ENCODE results near the gene SLC2A11. TPM values are rescaled to one million over a fixed set of nuclear protein-coding genes. Genes with fewer than 3 reads are reported as not detected.

Gene SLC2A11
- total and polyA plus RNA-seq, 9 of the 15 experiments (the other 6 are each of a cell fraction or from before 2014, with no cell fraction given) = 0.44 to 2.7 (median 2.1) TPM

DNA sequence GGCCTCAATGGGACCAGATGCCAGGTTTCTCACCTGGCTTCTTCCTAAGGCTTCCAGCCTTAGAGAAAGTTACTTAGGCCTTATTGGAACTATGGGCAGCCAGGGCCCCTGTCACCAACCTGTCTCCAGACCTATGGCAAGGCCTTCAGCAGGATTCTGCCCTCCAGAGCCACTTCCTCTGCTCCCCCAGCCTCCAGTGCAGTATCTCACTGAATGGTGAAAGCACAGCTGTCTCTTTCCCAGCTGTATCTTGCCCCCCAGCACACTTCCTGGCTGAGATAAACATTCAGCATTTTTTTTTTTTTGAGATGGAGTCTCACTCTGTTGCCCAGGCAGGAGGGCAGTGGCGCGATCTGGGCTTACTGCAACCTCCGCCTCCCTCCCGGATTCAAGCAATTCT, 1.5 kb downstream of the SLC2A11 start:
- H3K9ac ChIP-seq (ENCODE audit: insufficient read depth in 1 of 2, low read depth in 2 of 2, low read length in 2 of 2) = no peak overlapping the region
- ChIA-PET POLR2A (interaction anchor here (1.3 kb wide), 1 partner anchor 35 kb away, joined by 6 read pairs; the partner anchor contains the start of gene MIF), CTCF (ENCODE audit: low intra/inter-chr PET ratio) (no interaction called here)
- no peak overlapping the region for H2AFZ ChIP-seq (ENCODE audit: low read depth, low read length)
- H4K20me1 ChIP-seq (replicated peaks; ENCODE audit: control insufficient read depth, insufficient read depth, low read length) = no peaks in the 10 kb centered on the region
- DNase-seq (ENCODE audit: extremely low read depth in 1 of 4, low spot score in 3 of 4) = no peak
- H3K9me1 ChIP-seq (ENCODE audit: control insufficient read depth, insufficient read depth, low read length) = no peaks in the 10 kb centered on the region
- H3K4me2 ChIP-seq (ENCODE audit: insufficient read depth, low read length) = no peak overlapping the region
- no peaks in the 10 kb centered on the region for H3K27me3 ChIP-seq (ENCODE audit: control insufficient read depth in 2 of 2, insufficient read depth in 2 of 2, low read length in 2 of 2)
- no TSS peak for BruUV-seq (replicated peaks)
- no peak overlapping the region for H3K4me3 ChIP-seq
- intact Hi-C loops (cut with micrococcal nuclease) = no loop called here
- no peak for ATAC-seq
- in situ Hi-C loops (cut with MboI) = loop anchor here (25.0 kb wide), 1 partner anchor 547 kb away; no protein-coding TSS in a partner anchor
- no peak overlapping the region for H3K27ac ChIP-seq (ENCODE audit: extremely low read depth, low read depth, low read length)
- no peaks in the 10 kb centered on the region for H3K36me3 ChIP-seq (ENCODE audit: control insufficient read depth, insufficient read depth, low read length)
- H3K79me2 ChIP-seq (ENCODE audit: control insufficient read depth, insufficient read depth, low read length) = no peaks in the 10 kb centered on the region
- no peak for FAIRE-seq
- no peaks in the 10 kb centered on the region for H3K9me3 ChIP-seq (replicated peaks; ENCODE audit: control insufficient read depth, insufficient read depth, low read depth, low read length)
- TF ChIP-seq SRSF1 (IDR thresholded peaks at IDR 0.05; ENCODE audit: low read depth, low read length) (no peak), EHMT2 (IDR thresholded peaks at IDR 0.05) (no peak), PHB (CRISPR knock-in tag; IDR thresholded peaks at IDR 0.05) (no peak), DPF2 (IDR thresholded peaks at IDR 0.05) (no peak), CBFA2T3 (IDR thresholded peaks at IDR 0.05) (peak; percentile 52), XRCC3 (IDR thresholded peaks at IDR 0.05) (no peak), CBFA2T2 (conservative IDR thresholded peaks at IDR 0.05) (0 out of 2 replicates have a peak, but pooled peaks have one; percentile 18), NR2F6 (CRISPR knock-in tag; IDR thresholded peaks at IDR 0.05) (no peak), NFATC3 (IDR thresholded peaks at IDR 0.05) (no peak)
- TF ChIP-seq, protein P1, sequence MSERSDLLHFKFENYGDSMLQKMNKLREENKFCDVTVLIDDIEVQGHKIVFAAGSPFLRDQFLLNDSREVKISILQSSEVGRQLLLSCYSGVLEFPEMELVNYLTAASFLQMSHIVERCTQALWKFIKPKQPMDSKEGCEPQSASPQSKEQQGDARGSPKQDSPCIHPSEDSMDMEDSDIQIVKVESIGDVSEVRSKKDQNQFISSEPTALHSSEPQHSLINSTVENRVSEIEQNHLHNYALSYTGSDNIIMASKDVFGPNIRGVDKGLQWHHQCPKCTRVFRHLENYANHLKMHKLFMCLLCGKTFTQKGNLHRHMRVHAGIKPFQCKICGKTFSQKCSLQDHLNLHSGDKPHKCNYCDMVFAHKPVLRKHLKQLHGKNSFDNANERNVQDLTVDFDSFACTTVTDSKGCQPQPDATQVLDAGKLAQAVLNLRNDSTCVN (CRISPR knock-in tag; IDR thresholded peaks at IDR 0.05) = no peak
- TF ChIP-seq, protein P2, sequence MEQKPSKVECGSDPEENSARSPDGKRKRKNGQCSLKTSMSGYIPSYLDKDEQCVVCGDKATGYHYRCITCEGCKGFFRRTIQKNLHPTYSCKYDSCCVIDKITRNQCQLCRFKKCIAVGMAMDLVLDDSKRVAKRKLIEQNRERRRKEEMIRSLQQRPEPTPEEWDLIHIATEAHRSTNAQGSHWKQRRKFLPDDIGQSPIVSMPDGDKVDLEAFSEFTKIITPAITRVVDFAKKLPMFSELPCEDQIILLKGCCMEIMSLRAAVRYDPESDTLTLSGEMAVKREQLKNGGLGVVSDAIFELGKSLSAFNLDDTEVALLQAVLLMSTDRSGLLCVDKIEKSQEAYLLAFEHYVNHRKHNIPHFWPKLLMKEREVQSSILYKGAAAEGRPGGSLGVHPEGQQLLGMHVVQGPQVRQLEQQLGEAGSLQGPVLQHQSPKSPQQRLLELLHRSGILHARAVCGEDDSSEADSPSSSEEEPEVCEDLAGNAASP (IDR thresholded peaks at IDR 0.05) = no peak
- TF ChIP-seq, protein P3, sequence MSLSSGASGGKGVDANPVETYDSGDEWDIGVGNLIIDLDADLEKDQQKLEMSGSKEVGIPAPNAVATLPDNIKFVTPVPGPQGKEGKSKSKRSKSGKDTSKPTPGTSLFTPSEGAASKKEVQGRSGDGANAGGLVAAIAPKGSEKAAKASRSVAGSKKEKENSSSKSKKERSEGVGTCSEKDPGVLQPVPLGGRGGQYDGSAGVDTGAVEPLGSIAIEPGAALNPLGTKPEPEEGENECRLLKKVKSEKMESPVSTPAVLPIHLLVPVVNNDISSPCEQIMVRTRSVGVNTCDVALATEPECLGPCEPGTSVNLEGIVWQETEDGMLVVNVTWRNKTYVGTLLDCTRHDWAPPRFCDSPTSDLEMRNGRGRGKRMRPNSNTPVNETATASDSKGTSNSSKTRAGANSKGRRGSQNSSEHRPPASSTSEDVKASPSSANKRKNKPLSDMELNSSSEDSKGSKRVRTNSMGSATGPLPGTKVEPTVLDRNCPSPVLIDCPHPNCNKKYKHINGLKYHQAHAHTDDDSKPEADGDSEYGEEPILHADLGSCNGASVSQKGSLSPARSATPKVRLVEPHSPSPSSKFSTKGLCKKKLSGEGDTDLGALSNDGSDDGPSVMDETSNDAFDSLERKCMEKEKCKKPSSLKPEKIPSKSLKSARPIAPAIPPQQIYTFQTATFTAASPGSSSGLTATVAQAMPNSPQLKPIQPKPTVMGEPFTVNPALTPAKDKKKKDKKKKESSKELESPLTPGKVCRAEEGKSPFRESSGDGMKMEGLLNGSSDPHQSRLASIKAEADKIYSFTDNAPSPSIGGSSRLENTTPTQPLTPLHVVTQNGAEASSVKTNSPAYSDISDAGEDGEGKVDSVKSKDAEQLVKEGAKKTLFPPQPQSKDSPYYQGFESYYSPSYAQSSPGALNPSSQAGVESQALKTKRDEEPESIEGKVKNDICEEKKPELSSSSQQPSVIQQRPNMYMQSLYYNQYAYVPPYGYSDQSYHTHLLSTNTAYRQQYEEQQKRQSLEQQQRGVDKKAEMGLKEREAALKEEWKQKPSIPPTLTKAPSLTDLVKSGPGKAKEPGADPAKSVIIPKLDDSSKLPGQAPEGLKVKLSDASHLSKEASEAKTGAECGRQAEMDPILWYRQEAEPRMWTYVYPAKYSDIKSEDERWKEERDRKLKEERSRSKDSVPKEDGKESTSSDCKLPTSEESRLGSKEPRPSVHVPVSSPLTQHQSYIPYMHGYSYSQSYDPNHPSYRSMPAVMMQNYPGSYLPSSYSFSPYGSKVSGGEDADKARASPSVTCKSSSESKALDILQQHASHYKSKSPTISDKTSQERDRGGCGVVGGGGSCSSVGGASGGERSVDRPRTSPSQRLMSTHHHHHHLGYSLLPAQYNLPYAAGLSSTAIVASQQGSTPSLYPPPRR (CRISPR knock-in tag; IDR thresholded peaks at IDR 0.05; ENCODE audit: borderline replicate concordance) = no peak
- peaks cover 0 to 19% of the 10 kb centered on the region in 2 experiments; a peak in 3 of 5 replicates for H3K4me1 ChIP-seq (replicated peaks in 1 of 2; ENCODE audit: control insufficient read depth in 2 of 2, insufficient read depth in 2 of 2, low read length in 2 of 2)
- whole genome bisulfite sequencing (ENCODE audit: insufficient coverage, low coverage, missing lambda C conversion rate) = 90% methylated on average over 4 of the region's 4 CpGs
